GM23248 (cell line): Measurements from ENCODE around the gene PLOD1. TPM values are rescaled to one million over a fixed set of nuclear protein-coding genes. Genes with fewer than 3 reads are reported as not detected.

Experiments
- DNase-seq: peaks from one replicate; pipeline ENCODE4 v3.0.0-alpha.2; 2015
- H2AFZ ChIP-seq: fragments of 200-600 bp; sonication (generic); 2 replicates; pipeline ENCODE4 v1.6.1; 2016; ENCODE audit warnings: antibody characterized with exemption
- H3F3A ChIP-seq: fragments of 200-600 bp; sonication (generic); 2 replicates; pipeline ENCODE4 v1.6.1; 2016; ENCODE audit warnings: mild to moderate bottlenecking, antibody characterized with exemption, mixed run types; ENCODE audit not compliant: insufficient read depth
- H3K27ac ChIP-seq: fragments of 200-600 bp; sonication (generic); 2 replicates; pipeline ENCODE4 v1.5.1; 2016; ENCODE audit warnings: mild to moderate bottlenecking
- H3K27me3 ChIP-seq: fragments of 200-600 bp; sonication (generic); replicated peaks from 2 replicates; pipeline ENCODE4 v1.6.1; 2016; ENCODE audit warnings: mild to moderate bottlenecking; ENCODE audit not compliant: insufficient read depth
- H3K36me3 ChIP-seq: fragments of 200-600 bp; sonication (generic); 2 replicates; pipeline ENCODE4 v1.6.1; 2016; ENCODE audit warnings: low read depth, mild to moderate bottlenecking
- H3K4me1 ChIP-seq: fragments of 200-600 bp; sonication (generic); 2 replicates; pipeline ENCODE4 v1.6.1; 2016; ENCODE audit warnings: mild to moderate bottlenecking; ENCODE audit not compliant: insufficient read depth
- H3K4me2 ChIP-seq: fragments of 200-600 bp; sonication (generic); one replicate; pipeline ENCODE4 v1.6.1; 2016; ENCODE audit warnings: mild to moderate bottlenecking; ENCODE audit not compliant: unreplicated experiment
- H3K4me3 ChIP-seq: fragments of 200-600 bp; sonication (generic); 2 replicates; pipeline ENCODE4 v1.5.1; 2016; ENCODE audit warnings: mild to moderate bottlenecking
- H3K79me2 ChIP-seq: fragments of 200-600 bp; sonication (generic); 2 replicates; pipeline ENCODE4 v1.6.1; 2016; ENCODE audit warnings: mild to moderate bottlenecking; ENCODE audit not compliant: insufficient read depth
- H3K9ac ChIP-seq: fragments of 200-600 bp; sonication (generic); 2 replicates; pipeline ENCODE4 v1.6.1; 2016; ENCODE audit warnings: mild to moderate bottlenecking
- H3K9me2 ChIP-seq: fragments of 200-600 bp; sonication (generic); 2 replicates; pipeline ENCODE4 v1.6.1; 2016; ENCODE audit warnings: mixed run types, mild to moderate bottlenecking, moderate library complexity; ENCODE audit not compliant: insufficient read depth
- H3K9me3 ChIP-seq: fragments of 200-600 bp; sonication (generic); one replicate; pipeline ENCODE4 v1.6.1; 2017; ENCODE audit warnings: low read depth
- H4K20me1 ChIP-seq: fragments of 200-600 bp; sonication (generic); 2 replicates; pipeline ENCODE4 v1.6.0; 2016; ENCODE audit not compliant: insufficient read depth
- EZH2 ChIP-seq: fragments of 200-600 bp; sonication (generic); IDR thresholded peaks from 2 replicates; pipeline ENCODE4 v1.6.1; 2018; ENCODE audit warnings: antibody characterized with exemption, mild to moderate bottlenecking; ENCODE audit not compliant: insufficient read depth, poor library complexity, severe bottlenecking
- EZH2phosphoT487 ChIP-seq: fragments of 200-600 bp; sonication (generic); IDR thresholded peaks from 2 replicates; pipeline ENCODE4 v1.6.1; 2018; ENCODE audit warnings: antibody characterized with exemption, moderate library complexity, mild to moderate bottlenecking, low read depth; ENCODE audit not compliant: insufficient read depth
- WGBS, 2 experiments: methylation state at CpG; one replicate each; pipeline ENCODE4 v1.1.6; 2015 to 2017; ENCODE audit warnings: low lambda C conversion rate in 2 of 2, low coverage in 1 of 2; ENCODE audit errors: missing lambda C conversion rate in 2 of 2; 5-methylcytosine and 5-hydroxymethylcytosine counted together
- in situ Hi-C: fragments of 300-500 bp; cut with MboI; formaldehyde crosslinking; loops from 2 replicates; pipeline ENCODE4 v1.15.0; 2020
- polyA plus RNA-seq: library from polyadenylated mRNA; unstranded; fragments of >200 nt; fragmentation: Nextera tagmentation; extraction: Ambion mirVana; gene quantifications from 2 replicates; pipeline ENCODE4 v1.2.1, GENCODE V29; 2016
- total RNA-seq: library from RNA; depleted of rRNA; stranded (reverse); fragments of >200 nt; shearing (Covaris generic); gene quantifications from 2 replicates; pipeline ENCODE4 v1.2.3, GENCODE V29; 2014

The PLOD1 gene
- total and polyA plus RNA-seq, 2 experiments from 2014 or later = 443 to 633 TPM

- H3K9ac ChIP-seq = peak overlapping the region; percentile 58
- H3K9me2 ChIP-seq = no peaks in the 10 kb centered on the region
- no peaks in the 10 kb centered on the region for H4K20me1 ChIP-seq
- 65% methylated on average over 16 of the region's 16 CpGs for WGBS, 2 experiments
- no peak overlapping the region for H2AFZ ChIP-seq
- peak overlapping the region; percentile 46 for H3K4me2 ChIP-seq
- peak overlapping the region; percentile 84 for H3K27ac ChIP-seq
- peaks cover 25% of the 10 kb centered on the region for H3K4me1 ChIP-seq
- peaks cover 33% of the 10 kb centered on the region for H3F3A ChIP-seq
- TF ChIP-seq EZH2phosphoT487 (no peak), EZH2 (no peak)
- in situ Hi-C loops = no loop called here
- H3K36me3 ChIP-seq = peaks cover 14% of the 10 kb centered on the region; the same call in 1 of the 2 replicates
- peak; percentile 84 for DNase-seq
- H3K4me3 ChIP-seq = no peak overlapping the region
- H3K27me3 ChIP-seq = no peaks in the 10 kb centered on the region
- no peaks in the 10 kb centered on the region for H3K9me3 ChIP-seq
- no peaks in the 10 kb centered on the region for H3K79me2 ChIP-seq
Measured at GRCh38 chr1:12014141-12014991, 79.8 kb downstream of the PLOD1 start.

DNA sequence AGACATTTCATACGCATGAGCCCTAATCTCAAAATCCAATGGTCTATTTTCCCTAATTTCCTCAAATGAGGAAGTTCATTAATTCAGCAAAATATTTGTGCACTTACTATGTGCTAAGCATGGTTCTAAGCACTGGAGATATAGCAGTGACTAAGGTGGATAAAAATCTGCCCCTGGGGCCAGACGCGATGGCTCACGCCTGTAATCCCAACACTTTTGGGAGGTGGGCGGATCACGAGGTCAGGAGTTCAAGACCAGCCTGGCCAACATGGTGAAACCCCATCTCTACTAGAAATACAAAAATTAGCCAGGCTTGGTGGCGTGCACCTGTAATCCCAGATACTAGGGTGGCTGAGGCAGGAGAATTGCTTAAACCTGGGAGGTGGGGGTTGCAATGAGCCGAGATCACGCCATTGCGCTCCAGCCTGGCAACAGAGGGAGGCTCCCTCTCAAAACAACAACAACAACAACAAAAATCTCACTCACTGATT lies 80.5 kb downstream of the PLOD1 start:
- in situ Hi-C loops = no loop called here
- Histone ChIP-seq H3K4me2 (peak overlapping the region; percentile 46), H3K4me3 (no peak overlapping the region), H3K9ac (peak overlapping the region; percentile 58), H2AFZ (no peak overlapping the region), H3F3A (peaks cover 33% of the 10 kb centered on the region), H3K9me2 (no peaks in the 10 kb centered on the region), H4K20me1 (no peaks in the 10 kb centered on the region), H3K27me3 (no peaks in the 10 kb centered on the region), H3K27ac (peak overlapping the region; percentile 84), H3K79me2 (peaks cover 4% of the 10 kb centered on the region; the same call in 1 of the 2 replicates), H3K36me3 (peaks cover 8% of the 10 kb centered on the region; the same call in 1 of the 2 replicates), H3K9me3 (no peaks in the 10 kb centered on the region), H3K4me1 (peaks cover 25% of the 10 kb centered on the region)
- WGBS, 2 experiments = 63 to 66% methylated on average over 10 of the region's 10 CpGs
- TF ChIP-seq EZH2 (no peak), EZH2phosphoT487 (no peak)
- DNase-seq = peak; percentile 76

DNA sequence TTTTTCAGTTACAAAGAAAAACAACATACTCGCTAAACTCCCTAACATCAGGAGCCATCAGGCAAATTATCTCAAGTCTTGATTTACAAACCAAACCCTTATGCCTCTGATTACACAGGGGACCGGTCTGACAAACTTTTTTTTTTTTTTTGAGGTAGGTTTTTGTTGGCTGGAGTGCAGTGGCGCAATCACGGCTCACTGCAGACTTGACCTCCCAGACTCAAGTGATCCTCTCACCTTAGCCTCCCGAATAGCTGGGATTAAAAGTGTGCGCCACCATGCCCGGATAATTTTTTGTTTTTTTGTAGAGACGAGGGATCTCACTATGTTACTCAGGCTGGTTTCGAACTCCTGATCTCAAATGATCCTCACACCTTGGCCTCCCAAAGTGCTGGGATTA lies 81.0 kb downstream of the PLOD1 start:
- no peaks in the 10 kb centered on the region for H4K20me1 ChIP-seq
- no peak for TF ChIP-seq EZH2phosphoT487
- no peak overlapping the region for H2AFZ ChIP-seq
- no peak overlapping the region for H3K4me3 ChIP-seq
- no peaks in the 10 kb centered on the region for H3K27me3 ChIP-seq
- H3K36me3 ChIP-seq = peaks cover 3% of the 10 kb centered on the region; the same call in 1 of the 2 replicates
- 87 to 91% methylated on average over 9 of the region's 9 CpGs for WGBS, 2 experiments
- no peak overlapping the region for H3K9ac ChIP-seq
- H3K4me1 ChIP-seq = peaks cover 25% of the 10 kb centered on the region
- no peak for DNase-seq
- H3K9me2 ChIP-seq = no peaks in the 10 kb centered on the region
- H3F3A ChIP-seq = peaks cover 33% of the 10 kb centered on the region
- in situ Hi-C loops = no loop called here
- no peak overlapping the region for H3K4me2 ChIP-seq
- peak overlapping the region; percentile 84 for H3K27ac ChIP-seq
- peaks cover 9% of the 10 kb centered on the region; the same call in 1 of the 2 replicates for H3K79me2 ChIP-seq
- H3K9me3 ChIP-seq = no peaks in the 10 kb centered on the region

DNA sequence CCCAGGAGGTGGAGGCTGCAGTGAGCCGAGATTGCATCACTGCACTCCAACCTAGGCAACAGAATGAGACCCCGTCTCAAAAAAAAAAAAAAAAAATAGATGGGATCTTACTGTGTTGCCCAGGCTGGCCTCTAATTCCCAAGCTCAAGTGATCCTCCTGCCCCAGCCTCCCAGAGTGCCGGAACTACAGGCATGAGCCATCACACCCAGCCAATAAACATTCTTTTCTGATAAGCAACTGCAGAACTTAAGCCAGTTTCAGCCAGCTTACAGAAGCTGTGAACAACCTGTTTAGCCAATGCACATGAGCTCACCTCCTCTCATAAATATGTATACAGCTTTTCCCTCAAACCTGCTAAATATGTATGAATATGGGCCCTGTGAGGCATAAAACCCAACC lies 81.7 kb downstream of the PLOD1 start:
- peaks cover 33% of the 10 kb centered on the region for H3F3A ChIP-seq
- H3K4me3 ChIP-seq = no peak overlapping the region
- TF ChIP-seq EZH2 (no peak), EZH2phosphoT487 (no peak)
- in situ Hi-C loops = no loop called here
- no peak overlapping the region for H3K9ac ChIP-seq
- H4K20me1 ChIP-seq = no peaks in the 10 kb centered on the region
- H2AFZ ChIP-seq = no peak overlapping the region
- DNase-seq = no peak
- peaks cover 25% of the 10 kb centered on the region for H3K4me1 ChIP-seq
- H3K79me2 ChIP-seq = peaks cover 12% of the 10 kb centered on the region; the same call in 1 of the 2 replicates
- no peaks in the 10 kb centered on the region for H3K9me2 ChIP-seq
- H3K36me3 ChIP-seq = no peaks in the 10 kb centered on the region
- no peak overlapping the region for H3K27ac ChIP-seq
- WGBS, 2 experiments = 93 to 96% methylated on average over 3 of the region's 3 CpGs
- H3K27me3 ChIP-seq = no peaks in the 10 kb centered on the region
- H3K9me3 ChIP-seq = no peaks in the 10 kb centered on the region
- H3K4me2 ChIP-seq = no peak overlapping the region
